Fibroblast of villous mesenchyme (primary cell): ENCODE measurements around the gene PLK4. TPM values are rescaled to one million over a fixed set of nuclear protein-coding genes. Genes with fewer than 3 reads are reported as not detected.
"Not testable (repeated sequence)": the region's sequence is repeated elsewhere in the genome, so short reads cannot be mapped to it uniquely, and the experiment has no call there.

Source experiments
- DNase-seq: peaks from one replicate; pipeline ENCODE4 v3.0.0-alpha.2; 2010; ENCODE audit warnings: low read depth
- H3K4me3 ChIP-seq: 2 replicates; pipeline ENCODE4 v1.5.1; 2011; ENCODE audit warnings: low read depth, mild to moderate bottlenecking, low read length
- total RNA-seq: library from RNA; depleted of rRNA; stranded (reverse); fragments of >200 nt; gene quantifications from 2 replicates; pipeline ENCODE4 v1.2.3, GENCODE V29; 2012
- TF ChIP-seq, protein P1 (sequence below): IDR thresholded peaks from 2 replicates; pipeline ENCODE4 v1.5.1; 2012; ENCODE audit warnings: low read depth, mild to moderate bottlenecking, low read length; ENCODE audit not compliant: insufficient read depth

The PLK4 gene
- total RNA-seq, 1 donor: 11.7 TPM

DNA sequence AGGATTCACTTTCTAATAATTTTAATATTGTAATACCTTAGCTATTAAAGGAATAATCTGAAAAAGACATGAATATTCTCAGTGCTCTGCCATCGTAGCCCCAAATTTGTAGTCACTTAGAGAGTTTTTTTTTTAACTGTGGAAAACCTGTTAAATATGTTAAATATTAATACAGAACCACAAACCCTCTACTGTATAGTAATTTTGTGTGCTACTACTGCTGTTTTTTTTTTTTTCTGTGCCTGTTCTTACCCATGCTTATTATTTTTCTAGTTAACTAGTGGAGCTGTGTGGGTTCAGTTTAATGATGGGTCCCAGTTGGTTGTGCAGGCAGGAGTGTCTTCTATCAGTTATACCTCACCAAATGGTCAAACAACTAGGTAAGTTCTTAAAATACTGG is 15.8 kb downstream of the PLK4 start:
- DNase-seq: no peak
- H3K4me3 ChIP-seq: no peak overlapping the region
- TF ChIP-seq, protein P1, sequence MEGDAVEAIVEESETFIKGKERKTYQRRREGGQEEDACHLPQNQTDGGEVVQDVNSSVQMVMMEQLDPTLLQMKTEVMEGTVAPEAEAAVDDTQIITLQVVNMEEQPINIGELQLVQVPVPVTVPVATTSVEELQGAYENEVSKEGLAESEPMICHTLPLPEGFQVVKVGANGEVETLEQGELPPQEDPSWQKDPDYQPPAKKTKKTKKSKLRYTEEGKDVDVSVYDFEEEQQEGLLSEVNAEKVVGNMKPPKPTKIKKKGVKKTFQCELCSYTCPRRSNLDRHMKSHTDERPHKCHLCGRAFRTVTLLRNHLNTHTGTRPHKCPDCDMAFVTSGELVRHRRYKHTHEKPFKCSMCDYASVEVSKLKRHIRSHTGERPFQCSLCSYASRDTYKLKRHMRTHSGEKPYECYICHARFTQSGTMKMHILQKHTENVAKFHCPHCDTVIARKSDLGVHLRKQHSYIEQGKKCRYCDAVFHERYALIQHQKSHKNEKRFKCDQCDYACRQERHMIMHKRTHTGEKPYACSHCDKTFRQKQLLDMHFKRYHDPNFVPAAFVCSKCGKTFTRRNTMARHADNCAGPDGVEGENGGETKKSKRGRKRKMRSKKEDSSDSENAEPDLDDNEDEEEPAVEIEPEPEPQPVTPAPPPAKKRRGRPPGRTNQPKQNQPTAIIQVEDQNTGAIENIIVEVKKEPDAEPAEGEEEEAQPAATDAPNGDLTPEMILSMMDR: no peak

DNA sequence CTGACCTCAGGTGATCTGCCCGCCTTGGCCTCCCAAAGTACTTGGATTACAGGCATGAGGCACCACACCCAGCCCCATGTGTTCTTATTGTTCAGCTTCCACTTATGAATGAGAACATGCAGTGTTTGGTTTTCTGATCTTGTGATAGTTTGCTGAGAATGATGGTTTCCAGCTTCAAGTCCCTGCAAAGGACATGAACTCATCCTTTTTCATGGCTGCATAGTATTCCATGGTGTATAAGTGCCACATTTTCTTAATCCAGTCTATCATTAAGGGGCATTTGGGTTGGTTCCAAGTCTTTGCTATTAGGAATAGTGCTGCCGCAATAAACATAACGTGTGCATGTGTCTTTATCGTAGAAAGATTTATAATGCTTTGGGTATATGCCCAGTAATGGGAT is 19.0 kb downstream of the PLK4 start:
- H3K4me3 ChIP-seq, DNase-seq: not testable (repeated sequence)

DNA sequence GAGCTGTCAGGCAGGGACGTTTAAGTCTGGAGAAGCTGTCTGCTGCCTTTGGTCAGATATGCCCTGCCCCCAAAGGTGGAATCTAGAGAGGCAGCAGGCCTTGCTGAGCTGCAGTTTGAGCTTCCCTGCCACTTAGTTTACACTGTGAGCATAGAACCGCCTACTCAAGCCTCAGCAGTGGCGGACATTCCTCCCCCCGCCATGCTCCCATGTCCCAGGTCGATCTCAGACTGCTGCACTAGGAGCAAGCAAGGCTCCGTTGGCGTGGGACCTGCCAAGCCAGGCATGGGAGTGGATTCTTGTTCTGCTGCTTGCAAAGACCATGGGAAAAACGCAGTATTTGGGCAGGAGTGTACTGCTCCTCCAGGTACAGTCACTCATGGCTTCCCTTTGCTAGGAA is 24.3 kb downstream of the PLK4 start:
- DNase-seq: no peak
- TF ChIP-seq, protein P1: no peak
- no peak overlapping the region for H3K4me3 ChIP-seq

DNA sequence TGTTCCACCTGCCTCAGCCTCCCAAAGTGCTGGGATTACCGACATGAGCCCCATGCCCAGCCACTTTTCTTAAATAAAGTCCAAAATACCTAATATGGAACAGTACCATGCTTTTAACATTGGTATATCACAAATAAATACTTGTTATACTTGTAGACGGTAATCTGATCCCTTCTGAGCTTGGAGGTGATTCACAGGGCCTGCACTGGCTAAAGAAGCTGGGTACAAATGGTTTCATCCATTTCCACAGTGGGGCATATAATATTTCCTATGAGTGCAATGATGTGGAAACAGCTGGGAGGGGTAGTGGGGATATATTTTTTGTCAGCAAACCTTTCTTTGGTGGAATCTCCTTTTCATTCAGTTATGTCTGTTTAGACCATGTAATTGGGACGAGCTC is 35.8 kb downstream of the PLK4 start:
- no peak for DNase-seq
- TF ChIP-seq, protein P1: no peak
- H3K4me3 ChIP-seq: no peak overlapping the region

DNA sequence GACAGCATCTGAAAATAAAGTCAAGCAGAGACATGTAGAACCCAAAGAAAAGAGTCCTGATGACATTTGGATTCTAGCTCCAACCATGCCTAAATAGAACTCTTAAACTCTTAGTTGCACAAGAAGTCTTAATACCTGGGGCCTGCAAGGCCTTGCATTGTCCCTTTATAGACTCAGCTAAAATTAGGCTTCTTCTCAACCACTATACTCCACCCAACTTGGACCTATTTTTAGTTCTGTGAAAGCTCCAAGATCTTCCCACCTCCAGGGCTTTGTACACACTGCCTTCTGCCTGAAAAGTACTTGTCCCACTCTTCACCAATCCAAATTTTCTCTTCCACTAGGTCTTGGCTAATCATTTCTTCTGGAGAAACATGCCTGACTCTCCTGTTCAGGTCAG is 36.5 kb downstream of the PLK4 start:
- no peak for DNase-seq
- TF ChIP-seq, protein P1: no peak
- H3K4me3 ChIP-seq: no peak overlapping the region

DNA sequence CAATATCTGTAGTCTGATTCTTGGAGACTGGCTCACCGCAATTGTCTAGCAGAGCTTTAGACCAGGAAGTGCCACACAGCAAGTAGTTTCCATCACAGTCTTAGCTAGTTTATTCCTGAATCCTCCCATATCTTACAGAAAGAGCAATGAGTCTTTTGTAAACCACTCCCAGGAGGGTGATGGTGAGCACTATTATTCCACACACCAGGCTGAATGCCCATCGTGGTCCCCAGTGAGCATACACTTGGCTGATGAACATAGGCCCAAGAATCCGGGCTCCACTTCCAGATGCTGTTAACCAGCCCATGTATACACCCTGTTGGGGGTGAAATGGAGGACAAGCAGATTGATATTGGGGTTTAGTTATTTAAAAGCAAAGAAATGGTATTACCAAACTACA is 39.8 kb downstream of the PLK4 start:
- DNase-seq: no peak
- no peak overlapping the region for H3K4me3 ChIP-seq
- TF ChIP-seq, protein P1: no peak

DNA sequence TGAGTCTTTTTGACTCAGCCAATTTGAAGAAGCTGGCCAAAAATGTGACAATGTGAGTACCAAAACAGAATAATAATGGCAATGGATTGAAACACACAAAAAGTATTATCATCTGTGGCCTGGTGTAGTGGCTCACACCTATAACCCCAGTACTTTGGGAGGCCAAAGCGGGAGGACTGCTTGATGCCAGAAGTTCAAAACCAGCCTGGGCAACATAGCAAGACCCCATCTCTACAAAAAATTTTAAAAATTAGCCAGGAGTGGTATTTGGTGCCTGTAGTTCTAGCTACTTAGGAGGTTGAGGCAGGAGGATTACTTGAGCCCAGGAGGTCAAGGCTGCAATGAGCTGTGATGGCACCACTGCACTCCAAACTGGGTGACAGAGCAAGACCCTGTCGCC is 41.5 kb downstream of the PLK4 start:
- no peak for DNase-seq

DNA sequence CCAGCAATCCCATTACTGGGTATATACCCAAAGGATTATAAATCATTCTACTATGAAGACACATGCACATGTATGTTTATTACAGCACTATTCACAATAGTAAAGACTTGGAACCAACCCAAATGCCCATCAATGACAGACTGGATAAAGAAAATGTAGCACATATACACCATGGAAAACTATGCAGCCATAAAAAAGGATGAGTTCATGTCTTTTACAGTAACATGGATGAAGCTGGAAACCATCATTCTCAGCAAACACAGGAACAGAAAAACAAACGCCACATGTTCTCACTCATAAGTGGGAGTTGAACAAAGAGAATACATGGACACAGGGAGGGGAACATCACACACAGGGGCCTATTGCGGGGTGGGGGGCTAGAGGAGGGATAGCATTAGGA is 45.0 kb downstream of the PLK4 start:
- not testable (repeated sequence) for DNase-seq, H3K4me3 ChIP-seq

More for the DNA sequence above, 41.5 kb downstream of the PLK4 start:
- TF ChIP-seq, protein P1: no peak
- H3K4me3 ChIP-seq: no peak overlapping the region
